ENCODE results near the gene RBM3. TPM values are rescaled to one million over a fixed set of nuclear protein-coding genes. Genes with fewer than 3 reads are reported as not detected.
A peak's percentile ranks its signal among the peaks of the same experiment; 100 is the strongest.

RBM3 gene
- total RNA-seq, 1 donor = 121 TPM

- no peak for DNase-seq (ENCODE audit: low read depth)
- TF ChIP-seq CTCF (IDR thresholded peaks at IDR 0.05; ENCODE audit: insufficient read depth, low read depth, low read length) = no peak
- no peak overlapping the region for H3K4me3 ChIP-seq (ENCODE audit: low read depth, low read length)
These were observed 14.6 kb upstream of the RBM3 start for GRCh38 chrX:48559636-48560035.

GRCh38 chrX:48560056-48560455, 14.2 kb upstream of the RBM3 start:
- TF ChIP-seq CTCF (IDR thresholded peaks at IDR 0.05; ENCODE audit: insufficient read depth, low read depth, low read length) = no peak
- no peak overlapping the region for H3K4me3 ChIP-seq (ENCODE audit: low read depth, low read length)
- no peak for DNase-seq (ENCODE audit: low read depth)

GRCh38 chrX:48560681-48561080, 13.6 kb upstream of the RBM3 start:
- DNase-seq (ENCODE audit: low read depth) = no peak
- no peak overlapping the region for H3K4me3 ChIP-seq (ENCODE audit: low read depth, low read length)
- no peak for TF ChIP-seq CTCF (IDR thresholded peaks at IDR 0.05; ENCODE audit: insufficient read depth, low read depth, low read length)

GRCh38 chrX:48569958-48570357, 4.3 kb upstream of the RBM3 start:
- no peak for DNase-seq (ENCODE audit: low read depth)
- H3K4me3 ChIP-seq (ENCODE audit: low read depth, low read length) = no peak overlapping the region
- TF ChIP-seq CTCF (IDR thresholded peaks at IDR 0.05; ENCODE audit: insufficient read depth, low read depth, low read length) = no peak

GRCh38 chrX:48573690-48574269, 504 bp upstream of the RBM3 start:
- no peak for DNase-seq (ENCODE audit: low read depth)
- TF ChIP-seq CTCF (IDR thresholded peaks at IDR 0.05; ENCODE audit: insufficient read depth, low read depth, low read length) = no peak
- peak overlapping the region; percentile 90 for H3K4me3 ChIP-seq (ENCODE audit: low read depth, low read length)

- TF ChIP-seq CTCF (IDR thresholded peaks at IDR 0.05; ENCODE audit: insufficient read depth, low read depth, low read length) = no peak
- H3K4me3 ChIP-seq (ENCODE audit: low read depth, low read length) = peak overlapping the region; percentile 90
- no peak for DNase-seq (ENCODE audit: low read depth)
These were observed 1.4 kb downstream of the RBM3 start for GRCh38 chrX:48575642-48576041.

GRCh38 chrX:48576108-48576507, 1.8 kb downstream of the RBM3 start:
- no peak for DNase-seq (ENCODE audit: low read depth)
- H3K4me3 ChIP-seq (ENCODE audit: low read depth, low read length) = peak overlapping the region; percentile 90
- TF ChIP-seq CTCF (IDR thresholded peaks at IDR 0.05; ENCODE audit: insufficient read depth, low read depth, low read length) = no peak
